ENCODE measurements around the gene FCER1G.
"Not testable (repeated sequence)": the region's sequence is repeated elsewhere in the genome, so short reads cannot be mapped to it uniquely, and the experiment has no call there.

DNA sequence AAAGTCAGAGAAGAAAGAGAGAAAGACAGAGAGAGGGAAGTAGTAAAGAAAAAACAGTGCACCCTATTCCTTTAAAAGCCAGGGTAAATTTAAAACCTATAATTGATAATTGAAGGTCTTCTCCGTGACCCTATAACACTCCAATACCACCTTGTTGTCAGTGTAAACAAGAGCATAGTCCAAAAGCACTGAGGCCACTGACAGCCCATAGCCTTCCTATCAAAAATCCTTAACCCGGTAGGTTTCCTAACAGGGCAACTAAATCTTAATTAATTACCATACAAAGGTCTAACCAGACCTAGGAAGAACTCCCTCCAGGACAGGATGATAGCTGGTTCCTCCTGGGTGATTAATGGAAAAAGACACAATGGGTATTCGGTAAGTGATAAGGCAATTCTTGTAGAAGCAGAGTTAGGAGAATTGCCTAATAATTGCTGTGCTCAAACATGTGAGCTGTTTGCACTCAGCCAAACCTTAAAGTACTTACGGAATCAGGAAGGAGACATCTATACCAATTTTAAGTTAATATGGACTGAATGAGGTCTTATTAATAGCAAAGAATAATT is 40.9 kb downstream of the FCER1G start:
- TF ChIP-seq, protein P1, sequence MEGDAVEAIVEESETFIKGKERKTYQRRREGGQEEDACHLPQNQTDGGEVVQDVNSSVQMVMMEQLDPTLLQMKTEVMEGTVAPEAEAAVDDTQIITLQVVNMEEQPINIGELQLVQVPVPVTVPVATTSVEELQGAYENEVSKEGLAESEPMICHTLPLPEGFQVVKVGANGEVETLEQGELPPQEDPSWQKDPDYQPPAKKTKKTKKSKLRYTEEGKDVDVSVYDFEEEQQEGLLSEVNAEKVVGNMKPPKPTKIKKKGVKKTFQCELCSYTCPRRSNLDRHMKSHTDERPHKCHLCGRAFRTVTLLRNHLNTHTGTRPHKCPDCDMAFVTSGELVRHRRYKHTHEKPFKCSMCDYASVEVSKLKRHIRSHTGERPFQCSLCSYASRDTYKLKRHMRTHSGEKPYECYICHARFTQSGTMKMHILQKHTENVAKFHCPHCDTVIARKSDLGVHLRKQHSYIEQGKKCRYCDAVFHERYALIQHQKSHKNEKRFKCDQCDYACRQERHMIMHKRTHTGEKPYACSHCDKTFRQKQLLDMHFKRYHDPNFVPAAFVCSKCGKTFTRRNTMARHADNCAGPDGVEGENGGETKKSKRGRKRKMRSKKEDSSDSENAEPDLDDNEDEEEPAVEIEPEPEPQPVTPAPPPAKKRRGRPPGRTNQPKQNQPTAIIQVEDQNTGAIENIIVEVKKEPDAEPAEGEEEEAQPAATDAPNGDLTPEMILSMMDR (IDR thresholded peaks at IDR 0.05; ENCODE audit: extremely low read depth in 1 of 2, insufficient read depth in 1 of 2, low read depth in 1 of 2, low read length in 2 of 2): not testable (repeated sequence)
- not testable (repeated sequence) for TF ChIP-seq EZH2 (IDR thresholded peaks at IDR 0.05; ENCODE audit: borderline replicate concordance, low read depth, low read length, severe bottlenecking); POLR2A (IDR thresholded peaks at IDR 0.05; ENCODE audit: low read depth, low read length); JUN (IDR thresholded peaks at IDR 0.05; ENCODE audit: borderline replicate concordance, insufficient read depth, insufficient read length, low read depth); GATA2 (IDR thresholded peaks at IDR 0.05; ENCODE audit: insufficient read depth, insufficient read length, low read depth, low read length); MYC (IDR thresholded peaks at IDR 0.05; ENCODE audit: low read depth, low read length); POLR2AphosphoS5 (IDR thresholded peaks at IDR 0.05; ENCODE audit: insufficient read depth, low read depth, low read length); FOS (IDR thresholded peaks at IDR 0.05; ENCODE audit: borderline replicate concordance, insufficient read depth, low read length)
- TF ChIP-seq, protein P2, sequence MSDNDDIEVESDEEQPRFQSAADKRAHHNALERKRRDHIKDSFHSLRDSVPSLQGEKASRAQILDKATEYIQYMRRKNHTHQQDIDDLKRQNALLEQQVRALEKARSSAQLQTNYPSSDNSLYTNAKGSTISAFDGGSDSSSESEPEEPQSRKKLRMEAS (IDR thresholded peaks at IDR 0.05; ENCODE audit: insufficient read depth, insufficient read length): not testable (repeated sequence)

Measured in endothelial cell of umbilical vein (primary cell).